Body of pancreas (tissue), 4 donors: ENCODE results near the gene CEP72.

Experiments used
- POLR2A ChIP-seq, 3 donors: fragments of 450-650 bp; IDR thresholded peaks; one replicate each; pipeline ENCODE4 v1.6.1; 2016; ENCODE audit warnings: antibody characterized with exemption in 3 of 3, mild to moderate bottlenecking in 2 of 3
- TF ChIP-seq, protein P1 (sequence below), 7 experiments: fragments of 450-650 bp in 4 of 7; fragments of 200-600 bp in 3 of 7; sonication (generic) in 3 of 7; IDR thresholded peaks; one replicate each; pipeline ENCODE4 v1.5.1; 2016 to 2019; ENCODE audit warnings: antibody characterized with exemption in 7 of 7

- TF ChIP-seq, protein P1, sequence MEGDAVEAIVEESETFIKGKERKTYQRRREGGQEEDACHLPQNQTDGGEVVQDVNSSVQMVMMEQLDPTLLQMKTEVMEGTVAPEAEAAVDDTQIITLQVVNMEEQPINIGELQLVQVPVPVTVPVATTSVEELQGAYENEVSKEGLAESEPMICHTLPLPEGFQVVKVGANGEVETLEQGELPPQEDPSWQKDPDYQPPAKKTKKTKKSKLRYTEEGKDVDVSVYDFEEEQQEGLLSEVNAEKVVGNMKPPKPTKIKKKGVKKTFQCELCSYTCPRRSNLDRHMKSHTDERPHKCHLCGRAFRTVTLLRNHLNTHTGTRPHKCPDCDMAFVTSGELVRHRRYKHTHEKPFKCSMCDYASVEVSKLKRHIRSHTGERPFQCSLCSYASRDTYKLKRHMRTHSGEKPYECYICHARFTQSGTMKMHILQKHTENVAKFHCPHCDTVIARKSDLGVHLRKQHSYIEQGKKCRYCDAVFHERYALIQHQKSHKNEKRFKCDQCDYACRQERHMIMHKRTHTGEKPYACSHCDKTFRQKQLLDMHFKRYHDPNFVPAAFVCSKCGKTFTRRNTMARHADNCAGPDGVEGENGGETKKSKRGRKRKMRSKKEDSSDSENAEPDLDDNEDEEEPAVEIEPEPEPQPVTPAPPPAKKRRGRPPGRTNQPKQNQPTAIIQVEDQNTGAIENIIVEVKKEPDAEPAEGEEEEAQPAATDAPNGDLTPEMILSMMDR (IDR thresholded peaks at IDR 0.05), result no peak
- TF ChIP-seq POLR2A (IDR thresholded peaks at IDR 0.05), result no peak
Observed at GRCh38 chr5:581266-581665, 30.9 kb upstream of the CEP72 start.
